T-helper 2 cell treated with Interferon-gamma antibody and Interleukin-4, amounts not matched to agents 5 μg/mL and 100 μg/mL, for 36 hours (primary cell): ENCODE measurements around the gene CEP112.

ENCODE experiments used
- DNase-seq: peaks from one replicate; pipeline ENCODE4 v3.0.0; 2021; ENCODE audit warnings: low spot score
- H3K27ac Mint-ChIP-seq: one replicate; pipeline ENCODE4 v1.8.0; 2021; ENCODE audit warnings: mild to moderate bottlenecking, mixed read lengths
- H3K27me3 Mint-ChIP-seq: one replicate; pipeline ENCODE4 v1.8.0; 2021; ENCODE audit warnings: low read depth, mixed read lengths
- H3K36me3 Mint-ChIP-seq: one replicate; pipeline ENCODE4 v1.8.0; 2021; ENCODE audit warnings: low read depth, mixed read lengths
- H3K4me1 Mint-ChIP-seq: one replicate; pipeline ENCODE4 v1.8.0; 2021; ENCODE audit warnings: low read depth, mixed read lengths
- H3K4me3 Mint-ChIP-seq: one replicate; pipeline ENCODE4 v1.8.0; 2022; ENCODE audit warnings: mild to moderate bottlenecking, moderate library complexity, mixed read lengths
- H3K9me3 Mint-ChIP-seq: one replicate; pipeline ENCODE4 v1.8.0; 2021; ENCODE audit warnings: mixed read lengths

CEP112 gene

DNA sequence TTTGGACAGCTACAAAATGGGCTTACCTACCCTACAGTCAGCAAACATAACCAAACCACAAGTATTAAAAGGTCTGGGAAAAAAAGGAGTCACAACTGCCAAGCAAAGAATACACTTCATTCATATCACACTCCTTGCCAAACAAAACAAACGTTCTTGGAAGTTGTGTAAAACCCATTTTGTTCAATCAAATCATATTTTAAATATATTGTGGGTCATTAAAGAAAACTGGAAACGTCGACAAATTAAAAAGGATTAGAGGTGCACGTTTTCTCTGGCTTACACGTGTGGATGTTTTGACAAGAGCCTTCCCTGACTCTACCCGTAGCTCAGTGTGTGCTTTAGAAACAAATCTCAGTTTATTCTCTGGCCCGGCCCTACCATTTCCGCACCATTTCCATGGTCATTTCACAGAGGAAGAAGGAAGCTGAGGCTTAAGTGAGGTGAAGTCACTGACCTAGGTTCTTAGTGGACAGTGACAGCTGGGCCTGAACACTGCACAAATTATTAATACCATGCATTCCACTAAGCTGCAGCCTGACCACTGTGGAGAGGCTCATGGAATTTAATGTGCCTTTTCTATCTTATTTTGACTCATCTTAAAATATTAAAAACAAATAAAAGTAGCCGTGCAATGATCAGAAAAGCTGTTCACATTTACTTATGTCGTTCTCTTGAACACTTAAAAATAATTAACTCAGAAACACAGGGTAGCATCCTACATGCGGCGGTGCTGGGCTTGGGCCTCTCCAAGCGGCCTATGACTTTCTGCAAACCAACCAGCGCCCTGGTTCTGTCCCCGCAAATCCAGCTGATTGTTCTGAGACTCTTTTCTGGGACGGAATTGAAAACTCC lies 968 bp downstream of the CEP112 start:
- Mint-ChIP-seq H3K36me3 (no peaks in the 10 kb centered on the region), H3K9me3 (no peaks in the 10 kb centered on the region), H3K4me1 (peaks cover 12% of the 10 kb centered on the region), H3K27ac (peak overlapping the region; percentile 62), H3K4me3 (peak overlapping the region; percentile 82), H3K27me3 (no peaks in the 10 kb centered on the region)
- DNase-seq: no peak

DNA sequence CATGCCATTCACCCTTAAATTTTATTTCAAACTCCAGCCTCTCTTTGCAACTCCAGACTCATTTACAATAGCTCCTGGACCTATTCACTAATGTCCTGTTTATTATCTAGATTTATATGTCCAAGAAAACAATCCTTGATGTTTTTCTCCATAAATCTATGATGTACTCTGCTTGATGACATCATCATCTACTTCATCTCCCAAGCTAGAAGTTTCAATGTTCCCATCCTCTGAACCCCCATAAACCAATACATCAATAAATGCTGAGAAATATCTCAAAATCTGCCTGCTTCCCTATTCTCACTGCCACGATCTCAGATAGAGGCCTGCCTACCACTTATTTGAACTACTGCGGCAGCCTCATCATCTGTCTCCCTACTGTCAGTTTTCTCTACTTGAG lies 4.2 kb downstream of the CEP112 start:
- Mint-ChIP-seq H3K9me3 (peaks cover 6% of the 10 kb centered on the region), H3K36me3 (no peaks in the 10 kb centered on the region), H3K27ac (no peak overlapping the region), H3K4me3 (no peak overlapping the region), H3K27me3 (no peaks in the 10 kb centered on the region), H3K4me1 (peaks cover 12% of the 10 kb centered on the region)
- no peak for DNase-seq

GRCh38 chr17:66185862-66186261 lies 6.1 kb downstream of the CEP112 start:
- Mint-ChIP-seq H3K36me3 (no peaks in the 10 kb centered on the region), H3K4me1 (peaks cover 3% of the 10 kb centered on the region), H3K27me3 (no peaks in the 10 kb centered on the region), H3K4me3 (no peak overlapping the region), H3K9me3 (peaks cover 6% of the 10 kb centered on the region), H3K27ac (no peak overlapping the region)
- no peak for DNase-seq

DNA sequence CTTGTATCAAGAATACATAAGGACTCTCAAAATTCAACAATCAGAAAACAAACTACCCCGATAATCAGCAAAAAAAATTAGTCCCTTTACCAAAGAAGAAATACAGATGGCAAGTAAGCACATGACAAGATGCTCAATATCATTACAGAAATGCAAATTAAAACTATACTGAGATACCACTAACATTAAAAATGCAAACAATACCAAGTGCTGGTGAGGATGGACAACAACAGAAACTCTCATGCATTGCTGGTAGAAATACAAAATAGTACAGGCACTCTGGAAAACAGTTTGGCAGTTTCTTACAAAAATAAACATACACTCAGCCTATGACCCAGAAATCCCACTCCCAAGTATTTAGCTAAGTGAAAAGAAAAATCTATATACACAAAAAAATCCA lies 7.5 kb downstream of the CEP112 start:
- Mint-ChIP-seq H3K27me3 (peaks cover 5% of the 10 kb centered on the region), H3K4me3 (no peak overlapping the region), H3K9me3 (peaks cover 6% of the 10 kb centered on the region), H3K36me3 (no peaks in the 10 kb centered on the region), H3K4me1 (no peaks in the 10 kb centered on the region), H3K27ac (no peak overlapping the region)
- no peak for DNase-seq

GRCh38 chr17:66183529-66183928 lies 8.4 kb downstream of the CEP112 start:
- H3K4me1 Mint-ChIP-seq: no peaks in the 10 kb centered on the region
- no peak for DNase-seq
- H3K36me3 Mint-ChIP-seq: no peaks in the 10 kb centered on the region
- peaks cover 6% of the 10 kb centered on the region for H3K9me3 Mint-ChIP-seq
- peaks cover 7% of the 10 kb centered on the region for H3K27me3 Mint-ChIP-seq
- no peak overlapping the region for H3K4me3 Mint-ChIP-seq
- H3K27ac Mint-ChIP-seq: no peak overlapping the region

GRCh38 chr17:66178642-66179041 lies 13.3 kb downstream of the CEP112 start:
- DNase-seq: no peak
- no peak overlapping the region for H3K27ac Mint-ChIP-seq
- H3K4me3 Mint-ChIP-seq: no peak overlapping the region
- no peaks in the 10 kb centered on the region for H3K4me1 Mint-ChIP-seq
- H3K9me3 Mint-ChIP-seq: no peaks in the 10 kb centered on the region
- peaks cover 18% of the 10 kb centered on the region for H3K27me3 Mint-ChIP-seq
- H3K36me3 Mint-ChIP-seq: no peaks in the 10 kb centered on the region

GRCh38 chr17:66177048-66177447 lies 14.9 kb downstream of the CEP112 start:
- H3K4me3 Mint-ChIP-seq: no peak overlapping the region
- peaks cover 21% of the 10 kb centered on the region for H3K27me3 Mint-ChIP-seq
- no peaks in the 10 kb centered on the region for H3K36me3 Mint-ChIP-seq
- H3K27ac Mint-ChIP-seq: no peak overlapping the region
- no peak for DNase-seq
- no peaks in the 10 kb centered on the region for H3K9me3 Mint-ChIP-seq
- no peaks in the 10 kb centered on the region for H3K4me1 Mint-ChIP-seq

GRCh38 chr17:66175892-66176291 lies 16.0 kb downstream of the CEP112 start:
- DNase-seq: no peak
- Mint-ChIP-seq H3K27me3 (peaks cover 24% of the 10 kb centered on the region), H3K4me1 (no peaks in the 10 kb centered on the region), H3K9me3 (no peaks in the 10 kb centered on the region), H3K4me3 (no peak overlapping the region), H3K27ac (no peak overlapping the region), H3K36me3 (no peaks in the 10 kb centered on the region)

- Mint-ChIP-seq H3K9me3 (no peaks in the 10 kb centered on the region), H3K27ac (no peak overlapping the region), H3K4me3 (no peak overlapping the region), H3K4me1 (no peaks in the 10 kb centered on the region), H3K27me3 (peaks cover 13% of the 10 kb centered on the region), H3K36me3 (no peaks in the 10 kb centered on the region)
- no peak for DNase-seq
Observed at GRCh38 chr17:66172691-66173223, 19.2 kb downstream of the CEP112 start.

DNA sequence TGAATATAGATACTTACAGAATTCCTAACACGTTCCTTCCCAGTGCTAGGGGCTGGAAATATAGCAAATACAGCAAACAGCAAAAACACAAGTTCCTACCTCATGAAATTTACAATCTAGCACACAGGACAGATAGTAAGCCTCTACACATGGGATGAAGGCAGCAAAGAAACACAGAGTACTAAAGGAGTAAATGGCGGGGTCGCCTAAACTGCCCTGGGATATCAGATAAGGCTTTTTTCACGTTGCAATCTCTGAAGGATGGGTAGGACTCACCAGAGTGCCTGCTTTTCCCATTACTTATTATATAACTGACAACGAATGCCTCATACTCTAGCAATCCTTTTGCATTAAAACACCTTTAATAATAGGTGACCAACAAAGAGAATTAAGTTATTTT lies 19.8 kb downstream of the CEP112 start:
- DNase-seq: no peak
- Mint-ChIP-seq H3K27ac (no peak overlapping the region), H3K4me1 (no peaks in the 10 kb centered on the region), H3K36me3 (no peaks in the 10 kb centered on the region), H3K27me3 (peaks cover 11% of the 10 kb centered on the region), H3K4me3 (no peak overlapping the region), H3K9me3 (no peaks in the 10 kb centered on the region)

DNA sequence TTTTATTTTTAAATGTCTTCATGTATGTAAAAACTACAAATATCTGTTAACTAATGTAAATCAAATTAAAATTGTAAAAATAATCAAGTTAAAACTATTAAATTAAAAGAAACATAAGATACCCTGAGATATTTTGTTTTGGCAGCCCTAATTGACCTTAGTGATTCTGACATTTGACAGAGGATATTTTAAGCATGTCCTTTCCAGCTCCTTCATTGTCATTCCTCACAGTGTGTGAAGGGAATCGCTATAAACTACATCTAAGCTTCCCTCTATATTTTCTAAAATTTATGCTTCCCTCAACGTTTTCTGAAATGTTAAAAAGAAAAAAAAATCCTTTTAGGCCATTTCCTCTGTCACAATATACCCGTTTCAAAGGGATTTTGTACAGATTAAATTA lies 20.2 kb downstream of the CEP112 start:
- Mint-ChIP-seq H3K4me1 (no peaks in the 10 kb centered on the region), H3K27ac (no peak overlapping the region), H3K27me3 (peaks cover 11% of the 10 kb centered on the region), H3K9me3 (no peaks in the 10 kb centered on the region), H3K4me3 (no peak overlapping the region), H3K36me3 (no peaks in the 10 kb centered on the region)
- no peak for DNase-seq

GRCh38 chr17:66171172-66171571 lies 20.8 kb downstream of the CEP112 start:
- H3K27ac Mint-ChIP-seq: no peak overlapping the region
- H3K9me3 Mint-ChIP-seq: no peaks in the 10 kb centered on the region
- H3K4me1 Mint-ChIP-seq: no peaks in the 10 kb centered on the region
- peaks cover 11% of the 10 kb centered on the region for H3K27me3 Mint-ChIP-seq
- no peak overlapping the region for H3K4me3 Mint-ChIP-seq
- no peak for DNase-seq
- no peaks in the 10 kb centered on the region for H3K36me3 Mint-ChIP-seq

DNA sequence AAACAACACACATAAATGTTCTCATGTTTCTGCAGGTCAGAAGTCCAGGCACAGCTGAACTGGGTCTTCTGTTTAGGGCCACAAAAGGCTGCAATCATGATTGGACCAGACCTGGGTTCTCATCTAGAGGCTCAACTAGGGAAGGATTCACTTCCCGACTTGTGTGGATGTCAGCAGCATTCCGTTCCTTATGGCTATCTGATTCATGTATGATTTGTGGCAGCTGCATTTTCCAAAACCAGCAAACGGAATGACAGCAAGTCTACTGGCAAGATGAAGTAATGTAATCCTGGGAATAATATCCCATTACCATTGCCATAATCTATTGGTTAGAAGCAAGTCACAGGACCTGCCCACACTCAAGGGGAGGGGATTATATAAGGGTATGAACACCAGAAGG lies 22.1 kb downstream of the CEP112 start:
- H3K27ac Mint-ChIP-seq: no peak overlapping the region
- no peak for DNase-seq
- H3K36me3 Mint-ChIP-seq: no peaks in the 10 kb centered on the region
- peaks cover 8% of the 10 kb centered on the region for H3K27me3 Mint-ChIP-seq
- H3K9me3 Mint-ChIP-seq: no peaks in the 10 kb centered on the region
- H3K4me3 Mint-ChIP-seq: no peak overlapping the region
- H3K4me1 Mint-ChIP-seq: no peaks in the 10 kb centered on the region

GRCh38 chr17:66167189-66167815 lies 24.6 kb downstream of the CEP112 start:
- H3K27me3 Mint-ChIP-seq: peaks cover 5% of the 10 kb centered on the region
- H3K9me3 Mint-ChIP-seq: no peaks in the 10 kb centered on the region
- no peak overlapping the region for H3K27ac Mint-ChIP-seq

More at GRCh38 chr17:66167189-66167815, 24.6 kb downstream of the CEP112 start:
- no peaks in the 10 kb centered on the region for H3K36me3 Mint-ChIP-seq
- H3K4me1 Mint-ChIP-seq: no peaks in the 10 kb centered on the region
- DNase-seq: no peak
- no peak overlapping the region for H3K4me3 Mint-ChIP-seq
